G401.6 (cell line): Measurements from ENCODE around the gene TNS1.

Experiments used
- FAIRE-seq: peaks from 2 replicates; lab custom pipeline; 2012; peaks lifted over from hg19 to GRCh38; lab: Jason Lieb, UNC

Gene TNS1

GRCh38 chr2:218015586-218016521, 13.1 kb upstream of the TNS1 start:
- no peak for FAIRE-seq

- FAIRE-seq, result no peak
These were observed 12.2 kb upstream of the TNS1 start for GRCh38 chr2:218014706-218015585.

DNA sequence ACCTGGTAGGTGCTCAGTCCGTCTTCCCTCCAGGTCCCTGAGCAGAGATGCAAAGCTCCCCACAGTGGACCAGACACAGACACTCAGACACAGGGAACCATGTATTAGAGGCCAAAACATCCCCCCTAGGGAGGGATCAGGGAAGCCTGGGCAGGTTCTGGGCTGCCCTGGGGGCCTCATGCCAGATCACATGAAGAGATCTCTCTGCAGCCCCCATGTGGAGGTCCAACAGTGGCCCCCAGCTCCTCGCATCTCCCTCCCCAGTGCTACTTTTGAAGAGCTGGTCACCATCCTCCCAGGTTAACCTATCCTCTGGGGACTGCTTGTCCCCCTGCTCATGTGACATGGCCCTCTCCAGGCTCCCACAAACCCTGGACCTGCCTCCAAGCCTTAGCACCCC, 10.5 kb upstream of the TNS1 start:
- no peak for FAIRE-seq

- FAIRE-seq, result no peak
These were observed 9.5 kb upstream of the TNS1 start for GRCh38 chr2:218012284-218012683.

GRCh38 chr2:218011653-218012040, 8.9 kb upstream of the TNS1 start:
- no peak for FAIRE-seq

GRCh38 chr2:218010984-218011652, 8.3 kb upstream of the TNS1 start:
- no peak for FAIRE-seq

- FAIRE-seq, result no peak
These were observed 7.6 kb upstream of the TNS1 start for GRCh38 chr2:218010140-218010983.

DNA sequence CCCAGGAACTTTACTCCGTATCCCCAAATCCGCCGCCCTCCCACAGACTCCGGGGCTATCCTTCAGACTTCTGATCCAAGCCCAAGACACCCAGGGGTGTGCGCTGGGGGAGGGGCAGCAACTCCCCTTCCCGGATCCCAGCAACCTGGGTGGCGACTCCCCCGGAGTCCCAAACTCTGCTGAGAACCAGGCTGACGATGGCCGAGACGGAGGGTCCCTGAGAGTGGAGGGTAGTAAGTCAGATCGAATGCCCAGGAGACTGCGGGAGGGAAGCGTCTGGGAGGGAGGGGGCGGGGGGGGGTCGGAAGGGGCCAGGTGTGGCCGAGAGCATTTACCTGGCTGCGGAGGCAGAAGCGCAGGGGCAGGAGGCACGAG, 7.0 kb upstream of the TNS1 start:
- no peak for FAIRE-seq

DNA sequence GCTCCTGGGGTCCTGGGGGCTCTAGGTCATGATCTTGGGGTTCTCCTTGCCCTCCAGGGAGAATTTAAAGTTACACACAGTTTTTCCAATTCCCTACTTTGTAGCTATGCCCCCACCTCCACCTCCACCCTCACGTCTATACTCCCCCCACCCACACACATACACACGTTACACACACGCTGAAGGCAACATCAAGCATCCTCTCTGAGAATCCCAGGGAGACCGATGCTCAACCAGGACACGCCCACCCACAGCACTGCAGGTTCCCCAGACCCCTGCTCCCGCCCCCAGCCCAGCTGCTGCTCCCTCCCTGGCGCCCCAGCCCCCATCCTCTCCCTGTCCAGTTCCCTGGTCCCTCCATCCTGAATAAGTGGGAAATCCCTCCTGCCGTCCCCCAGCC, 6.4 kb upstream of the TNS1 start:
- FAIRE-seq, result no peak

DNA sequence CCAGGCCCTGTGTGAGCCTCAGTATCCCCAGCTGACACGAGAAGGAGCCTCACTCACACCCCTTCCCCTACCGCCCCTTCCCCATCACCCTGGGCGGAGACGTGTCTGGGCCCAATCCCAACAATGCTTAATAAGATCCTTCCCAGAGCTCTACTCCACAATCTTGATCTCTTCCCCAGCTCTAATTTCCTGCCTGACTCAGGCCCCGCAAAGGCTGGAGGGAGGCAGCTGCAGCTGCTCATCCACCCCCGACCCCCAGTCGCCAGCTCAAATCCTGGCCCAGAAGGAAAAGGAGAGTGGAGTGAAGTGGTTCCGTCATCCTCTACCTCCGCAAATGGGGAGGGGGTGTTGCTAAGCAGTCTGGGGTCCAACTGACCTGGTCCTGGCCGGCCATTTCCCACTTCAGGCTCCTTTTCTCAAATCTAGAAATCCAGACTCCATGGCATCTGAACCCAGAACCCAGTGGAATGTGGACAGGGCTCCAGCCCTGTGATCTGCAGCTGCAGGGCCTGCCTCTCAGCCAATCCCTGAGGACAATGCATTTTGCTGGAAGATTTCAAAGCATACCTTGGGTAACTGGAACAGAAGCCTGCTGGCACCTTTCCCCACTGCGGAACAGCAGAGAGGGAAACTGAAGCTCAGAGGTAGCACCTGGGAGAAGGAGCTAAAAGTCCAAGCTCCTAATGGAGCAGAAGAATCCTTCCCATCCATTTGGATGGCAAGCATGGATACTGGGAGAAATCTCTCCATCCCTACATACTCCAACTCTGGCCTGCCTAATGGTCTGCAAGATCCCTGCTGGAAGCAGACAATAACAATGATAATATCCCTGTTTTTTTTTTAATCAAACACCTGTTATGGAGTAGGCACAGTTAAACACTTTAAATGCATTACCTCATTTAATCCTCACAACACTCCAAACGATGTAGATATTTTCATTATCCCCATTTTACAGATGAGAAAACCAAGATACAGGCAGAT, 5.6 kb upstream of the TNS1 start:
- no peak for FAIRE-seq

- no peak for FAIRE-seq
These were observed 3.9 kb upstream of the TNS1 start for GRCh38 chr2:218006741-218007140.

GRCh38 chr2:218005486-218005885, 2.7 kb upstream of the TNS1 start:
- no peak for FAIRE-seq

- no peak for FAIRE-seq
These were observed 2.2 kb upstream of the TNS1 start for GRCh38 chr2:218005028-218005427.

DNA sequence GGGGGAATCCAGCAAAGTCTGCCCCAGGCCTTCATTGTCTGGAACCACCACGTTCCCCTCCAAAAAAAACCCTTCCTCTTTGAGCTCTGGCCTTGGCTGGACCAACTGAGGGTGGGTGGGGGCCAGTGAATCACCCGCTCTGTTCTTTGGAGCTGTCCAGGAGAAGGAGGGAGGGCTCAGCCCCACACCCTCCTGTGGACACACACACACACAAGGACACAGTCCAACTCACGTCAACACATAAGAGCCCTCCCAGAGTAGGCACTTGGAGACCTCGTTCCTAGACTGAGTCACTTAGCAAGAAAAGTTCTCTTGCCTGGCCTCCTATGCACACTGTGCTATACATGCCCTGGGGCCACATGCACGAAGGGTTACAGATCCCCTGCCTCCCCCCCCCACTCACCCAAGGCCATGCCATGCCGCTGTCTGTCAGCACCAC, 1.2 kb upstream of the TNS1 start:
- FAIRE-seq, result no peak

DNA sequence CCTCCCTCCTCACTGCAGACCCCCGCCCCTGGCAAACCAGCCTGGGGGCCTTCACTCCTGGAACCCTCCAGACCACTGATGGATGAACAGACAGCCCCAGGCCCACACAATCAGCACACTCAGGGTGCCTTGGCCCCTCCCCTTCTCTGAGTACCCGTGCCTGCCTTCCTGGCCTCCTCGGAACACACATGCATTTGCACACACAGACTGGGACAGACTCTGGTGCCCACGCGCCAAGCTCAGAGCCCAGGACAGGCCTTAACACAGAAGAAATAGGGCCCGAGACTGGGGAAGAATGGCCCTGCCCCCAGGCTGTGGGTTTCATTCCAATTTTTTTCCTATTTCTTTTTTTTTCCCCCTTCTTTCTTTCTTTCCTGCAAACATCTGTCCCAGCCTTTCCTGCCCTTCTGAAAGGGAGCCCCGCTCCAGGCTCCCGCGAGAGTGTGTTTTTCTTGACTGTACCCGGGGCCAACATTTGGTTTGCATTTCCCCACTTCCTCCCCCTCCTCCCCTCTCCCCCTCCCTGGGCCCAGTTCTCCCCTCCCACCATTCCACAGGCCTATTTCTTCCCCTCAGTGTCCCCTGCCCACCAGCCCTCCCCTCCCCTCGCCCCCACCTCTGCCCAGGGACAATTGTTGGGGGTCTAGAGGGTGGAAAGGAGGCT, 618 bp upstream of the TNS1 start:
- FAIRE-seq, result no peak

GRCh38 chr2:218002143-218002844, 501 bp downstream of the TNS1 start:
- no peak for FAIRE-seq

DNA sequence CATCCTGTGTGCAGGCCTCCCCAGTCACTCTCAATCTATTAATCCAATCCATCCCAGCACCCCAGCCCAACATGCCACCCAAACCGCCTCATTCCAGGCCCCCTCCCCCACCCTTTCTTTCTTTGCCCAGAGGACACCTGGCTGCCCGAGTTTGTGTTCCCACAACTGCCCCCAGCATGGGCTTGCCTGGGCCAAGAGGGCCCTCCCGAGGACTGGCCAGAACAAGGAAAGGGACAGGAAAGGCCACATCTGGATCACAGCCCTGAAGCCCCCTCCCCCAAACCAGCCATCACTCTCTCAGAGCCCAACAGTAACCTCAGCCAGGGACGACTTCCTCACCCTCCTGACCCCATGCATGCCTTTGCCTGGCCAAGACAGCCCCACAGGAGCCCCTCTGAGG, 1.2 kb downstream of the TNS1 start:
- no peak for FAIRE-seq

DNA sequence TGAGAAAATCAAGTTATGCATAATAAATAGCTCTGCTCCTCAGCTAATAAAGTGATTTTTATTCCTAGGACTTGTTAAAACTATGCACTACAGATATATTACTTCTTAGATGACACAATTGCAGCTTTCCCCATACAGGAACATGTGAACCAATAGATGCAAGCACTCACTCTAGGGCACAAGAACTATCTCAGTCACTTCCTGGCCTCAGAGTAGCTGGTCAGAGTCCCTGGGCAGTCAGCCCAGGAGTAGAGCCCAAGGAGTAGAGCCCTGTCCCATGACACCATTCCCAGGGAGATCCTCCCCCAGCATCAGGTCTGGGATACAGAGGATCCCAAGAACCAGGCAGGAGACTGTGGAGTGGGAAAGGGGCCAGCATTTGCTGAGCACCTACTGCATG, 2.7 kb downstream of the TNS1 start:
- FAIRE-seq, result no peak

DNA sequence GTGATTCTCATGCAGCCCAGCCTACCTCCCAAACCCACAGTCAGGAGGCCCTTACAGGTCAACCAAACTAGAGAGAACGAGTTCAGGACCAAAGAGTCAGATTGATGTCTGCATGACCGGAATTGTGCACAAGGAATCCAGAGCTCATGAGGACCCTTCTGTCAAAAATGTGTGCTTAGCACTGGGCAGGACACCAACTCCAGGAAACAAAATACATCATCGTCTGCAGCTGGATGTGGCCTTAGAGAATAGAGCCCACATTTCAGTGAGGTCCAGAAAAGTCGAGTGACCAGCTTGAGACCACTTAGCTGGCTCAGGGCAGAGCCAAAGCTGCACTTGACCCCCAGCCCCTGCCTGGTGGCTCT, 3.2 kb downstream of the TNS1 start:
- FAIRE-seq, result no peak
